PC-9 (cell line): ENCODE data around the gene ORC4.

Experiments
- EZH2 ChIP-seq: fragments of 200-600 bp; sonication (generic); IDR thresholded peaks from 2 replicates; pipeline ENCODE4 v1.8.0; 2017; ENCODE audit warnings: antibody characterized with exemption, low read depth
- TF ChIP-seq, protein P1 (sequence below): fragments of 200-600 bp; sonication (generic); conservative IDR thresholded peaks from 2 replicates; pipeline ENCODE4 v1.6.1; 2017; ENCODE audit warnings: mixed run types, antibody characterized with exemption, mild to moderate bottlenecking, moderate library complexity

DNA sequence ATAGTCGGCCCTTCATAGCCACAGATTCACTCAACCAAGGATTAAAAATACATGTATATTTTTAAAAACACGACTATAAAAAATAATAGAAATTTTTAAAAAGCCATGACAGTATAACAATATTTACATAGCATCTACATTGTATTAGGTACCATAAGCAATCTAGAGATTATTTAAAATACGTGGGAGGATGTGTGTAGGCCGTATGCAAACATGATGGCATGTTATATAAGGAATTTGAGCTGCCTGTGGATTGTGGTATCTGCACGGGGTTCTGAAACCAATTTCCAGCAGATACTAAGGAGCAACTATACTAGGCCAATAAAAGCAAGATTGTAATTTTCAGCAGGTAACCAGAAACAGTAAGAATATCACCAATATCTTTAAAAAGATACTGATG is 5.9 kb downstream of the ORC4 start:
- TF ChIP-seq, protein P1, sequence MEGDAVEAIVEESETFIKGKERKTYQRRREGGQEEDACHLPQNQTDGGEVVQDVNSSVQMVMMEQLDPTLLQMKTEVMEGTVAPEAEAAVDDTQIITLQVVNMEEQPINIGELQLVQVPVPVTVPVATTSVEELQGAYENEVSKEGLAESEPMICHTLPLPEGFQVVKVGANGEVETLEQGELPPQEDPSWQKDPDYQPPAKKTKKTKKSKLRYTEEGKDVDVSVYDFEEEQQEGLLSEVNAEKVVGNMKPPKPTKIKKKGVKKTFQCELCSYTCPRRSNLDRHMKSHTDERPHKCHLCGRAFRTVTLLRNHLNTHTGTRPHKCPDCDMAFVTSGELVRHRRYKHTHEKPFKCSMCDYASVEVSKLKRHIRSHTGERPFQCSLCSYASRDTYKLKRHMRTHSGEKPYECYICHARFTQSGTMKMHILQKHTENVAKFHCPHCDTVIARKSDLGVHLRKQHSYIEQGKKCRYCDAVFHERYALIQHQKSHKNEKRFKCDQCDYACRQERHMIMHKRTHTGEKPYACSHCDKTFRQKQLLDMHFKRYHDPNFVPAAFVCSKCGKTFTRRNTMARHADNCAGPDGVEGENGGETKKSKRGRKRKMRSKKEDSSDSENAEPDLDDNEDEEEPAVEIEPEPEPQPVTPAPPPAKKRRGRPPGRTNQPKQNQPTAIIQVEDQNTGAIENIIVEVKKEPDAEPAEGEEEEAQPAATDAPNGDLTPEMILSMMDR: no peak
- TF ChIP-seq EZH2: no peak
